NB4 (cell line): ENCODE data around the gene SLIRP.

Source experiments
- DNase-seq: peaks from one replicate; pipeline ENCODE4 v3.0.0; 2010; ENCODE audit warnings: low read depth
- H3K4me3 ChIP-seq: one replicate; pipeline ENCODE4 v1.5.1; 2011; ENCODE audit warnings: mild to moderate bottlenecking, low read depth, low read length, moderate library complexity
- MYC ChIP-seq: IDR thresholded peaks from 2 replicates; pipeline ENCODE4 v1.6.1; 2011; ENCODE audit warnings: low read depth, low read length
- POLR2A ChIP-seq: IDR thresholded peaks from 2 replicates; pipeline ENCODE4 v1.6.1; 2011; ENCODE audit warnings: mild to moderate bottlenecking; ENCODE audit not compliant: insufficient read length; ENCODE audit errors: extremely low read depth
- TF ChIP-seq, protein P1 (sequence below): IDR thresholded peaks from one replicate; pipeline ENCODE4 v1.5.1; 2012; ENCODE audit warnings: low read depth, low read length
- TF ChIP-seq, protein P2 (sequence below): IDR thresholded peaks from 2 replicates; pipeline ENCODE4 v1.6.1; 2011; ENCODE audit warnings: low read depth, low read length

The SLIRP gene

DNA sequence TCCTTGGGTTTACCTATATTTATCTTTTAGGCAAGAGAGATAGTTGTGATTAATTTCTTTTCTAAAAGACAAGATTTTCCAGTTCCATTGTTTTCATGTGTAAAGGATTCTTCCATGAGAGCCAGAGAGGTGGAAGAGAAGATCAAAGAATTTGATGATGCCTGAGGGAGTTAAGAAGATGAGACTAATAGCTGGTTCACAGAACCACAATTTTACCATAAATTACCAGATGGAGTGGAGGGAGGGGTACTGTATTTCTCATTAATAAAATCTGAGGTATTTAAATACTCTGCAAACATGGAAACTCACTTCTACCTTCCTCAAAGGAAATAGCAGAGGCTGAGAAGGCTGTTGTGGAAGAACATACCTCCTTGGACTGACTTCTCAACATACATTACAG, 34.7 kb upstream of the SLIRP start:
- no peak for DNase-seq
- TF ChIP-seq, protein P1, sequence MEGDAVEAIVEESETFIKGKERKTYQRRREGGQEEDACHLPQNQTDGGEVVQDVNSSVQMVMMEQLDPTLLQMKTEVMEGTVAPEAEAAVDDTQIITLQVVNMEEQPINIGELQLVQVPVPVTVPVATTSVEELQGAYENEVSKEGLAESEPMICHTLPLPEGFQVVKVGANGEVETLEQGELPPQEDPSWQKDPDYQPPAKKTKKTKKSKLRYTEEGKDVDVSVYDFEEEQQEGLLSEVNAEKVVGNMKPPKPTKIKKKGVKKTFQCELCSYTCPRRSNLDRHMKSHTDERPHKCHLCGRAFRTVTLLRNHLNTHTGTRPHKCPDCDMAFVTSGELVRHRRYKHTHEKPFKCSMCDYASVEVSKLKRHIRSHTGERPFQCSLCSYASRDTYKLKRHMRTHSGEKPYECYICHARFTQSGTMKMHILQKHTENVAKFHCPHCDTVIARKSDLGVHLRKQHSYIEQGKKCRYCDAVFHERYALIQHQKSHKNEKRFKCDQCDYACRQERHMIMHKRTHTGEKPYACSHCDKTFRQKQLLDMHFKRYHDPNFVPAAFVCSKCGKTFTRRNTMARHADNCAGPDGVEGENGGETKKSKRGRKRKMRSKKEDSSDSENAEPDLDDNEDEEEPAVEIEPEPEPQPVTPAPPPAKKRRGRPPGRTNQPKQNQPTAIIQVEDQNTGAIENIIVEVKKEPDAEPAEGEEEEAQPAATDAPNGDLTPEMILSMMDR, result no peak
- H3K4me3 ChIP-seq, result no peak overlapping the region

DNA sequence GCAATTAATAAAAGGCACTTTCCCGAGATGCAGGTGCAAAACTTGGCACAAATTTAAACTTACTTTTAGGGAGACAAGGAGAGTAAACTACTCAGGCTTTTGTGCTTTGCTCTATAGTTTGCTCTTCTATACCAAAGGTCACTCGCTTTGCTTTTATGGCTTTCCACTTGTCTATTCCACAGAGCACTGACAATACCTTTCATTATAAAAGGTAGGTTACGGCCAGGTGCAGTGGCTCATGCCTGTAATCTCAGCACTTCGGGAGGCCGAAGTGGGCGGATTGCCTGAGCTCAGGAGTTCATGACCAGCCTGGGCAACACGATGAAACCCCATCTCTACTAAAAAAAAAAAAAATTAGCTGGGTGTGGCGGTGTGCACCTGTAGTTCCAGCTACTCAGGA, 33.0 kb upstream of the SLIRP start:
- H3K4me3 ChIP-seq, result no peak overlapping the region
- DNase-seq, result no peak
- TF ChIP-seq MYC (no peak), POLR2A (no peak)
- TF ChIP-seq, protein P1, result no peak
- TF ChIP-seq, protein P2, sequence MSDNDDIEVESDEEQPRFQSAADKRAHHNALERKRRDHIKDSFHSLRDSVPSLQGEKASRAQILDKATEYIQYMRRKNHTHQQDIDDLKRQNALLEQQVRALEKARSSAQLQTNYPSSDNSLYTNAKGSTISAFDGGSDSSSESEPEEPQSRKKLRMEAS, result no peak

DNA sequence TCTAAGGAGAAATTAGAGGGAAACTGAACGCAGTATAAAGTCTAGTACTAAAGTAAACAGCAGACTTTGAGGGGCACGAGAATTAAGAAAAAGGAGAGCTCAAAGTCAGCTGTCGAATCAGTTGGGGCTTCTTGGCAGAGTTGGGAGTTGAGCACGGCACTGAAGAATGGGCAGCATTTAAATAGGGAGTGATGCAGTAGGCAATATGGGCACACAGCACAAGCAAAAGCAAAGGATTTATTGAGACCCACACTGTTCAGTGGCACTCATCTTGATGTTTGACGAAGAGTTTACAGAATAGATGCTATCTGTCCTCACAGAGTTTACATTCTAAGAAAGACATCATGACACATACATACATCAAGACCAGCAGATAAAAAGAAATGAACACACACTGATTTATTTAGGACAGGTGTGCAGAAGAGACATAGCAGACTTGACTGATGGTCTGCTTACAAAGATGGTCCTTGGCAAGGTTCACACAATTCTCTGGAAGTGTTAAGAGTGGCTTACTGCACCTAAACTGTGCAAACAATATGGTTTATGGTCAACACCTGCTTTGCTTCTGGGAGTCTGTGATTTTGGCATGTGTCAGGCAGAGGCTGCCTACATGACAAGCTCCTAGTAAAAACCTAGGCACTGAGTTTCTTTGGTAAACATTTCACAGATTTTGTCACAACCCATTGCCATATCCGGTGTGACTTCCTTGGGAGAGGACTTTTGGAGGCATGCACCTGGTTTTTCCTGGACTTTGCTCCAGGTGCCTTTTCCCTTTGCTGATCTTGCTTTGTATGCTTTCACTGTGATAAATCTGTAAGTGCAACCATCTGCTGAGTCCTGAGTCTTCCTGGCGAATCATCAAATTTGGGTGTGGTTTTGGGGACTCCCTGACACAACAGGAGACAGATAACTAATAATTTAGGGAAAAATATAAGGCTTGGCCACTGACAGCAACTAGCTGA, 26.4 kb upstream of the SLIRP start:
- no peak for DNase-seq
- TF ChIP-seq POLR2A (no peak), MYC (no peak)
- TF ChIP-seq, protein P1, result no peak
- TF ChIP-seq, protein P2, result no peak
- H3K4me3 ChIP-seq, result no peak overlapping the region

DNA sequence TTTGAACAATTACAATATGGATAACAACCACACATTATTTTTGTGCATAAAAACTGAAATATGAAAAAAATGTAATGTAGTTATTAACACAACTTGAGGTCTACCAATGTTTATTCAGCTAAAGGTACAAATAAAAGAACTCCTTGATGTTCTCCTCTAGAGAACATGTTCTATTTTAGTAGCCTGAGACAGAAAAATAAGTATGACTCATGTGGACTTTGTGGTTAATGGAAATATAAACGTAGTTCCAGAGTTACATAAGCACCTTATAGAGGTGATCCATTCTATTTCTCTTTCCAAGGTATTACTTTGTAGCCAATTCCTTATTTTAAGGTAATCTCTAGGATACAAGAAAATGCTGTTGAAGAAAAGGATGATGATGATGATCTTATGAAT, 25.7 kb upstream of the SLIRP start:
- no peak for DNase-seq
- H3K4me3 ChIP-seq, result no peak overlapping the region

DNA sequence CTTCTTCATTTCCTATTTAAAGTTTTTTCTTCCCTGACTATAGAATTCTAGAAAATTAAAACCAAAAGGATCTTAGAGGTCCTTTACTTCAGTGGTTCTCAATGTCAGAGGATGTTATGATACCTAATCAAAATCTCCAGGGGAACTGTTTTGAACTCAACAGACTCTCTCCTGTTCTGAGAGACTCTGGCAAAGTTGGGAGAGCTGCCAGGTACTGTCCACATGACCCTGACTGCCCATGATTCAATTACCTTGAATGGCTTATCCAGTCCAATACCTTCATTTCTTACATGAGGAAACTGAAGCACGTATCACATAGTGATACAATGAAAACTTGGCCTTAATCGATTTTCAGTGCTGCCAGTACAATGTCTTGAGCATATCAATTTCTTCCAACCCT, 16.6 kb upstream of the SLIRP start:
- H3K4me3 ChIP-seq, result no peak overlapping the region
- TF ChIP-seq, protein P2, result no peak
- TF ChIP-seq POLR2A (no peak), MYC (no peak)
- TF ChIP-seq, protein P1, result no peak
- DNase-seq, result no peak

More for the DNA sequence above, 25.7 kb upstream of the SLIRP start:
- TF ChIP-seq, protein P1, result no peak
- TF ChIP-seq POLR2A (no peak), MYC (no peak)
- TF ChIP-seq, protein P2, result no peak
